AG10803 (cell line): Measurements from ENCODE around the gene TMCC1.

Source experiments
- DNase-seq: peaks from one replicate; pipeline ENCODE4 v3.0.0; 2010; ENCODE audit warnings: low read depth
- H3K4me3 ChIP-seq: 2 replicates; pipeline ENCODE4 v1.5.1; 2011; ENCODE audit warnings: mild to moderate bottlenecking, low read length, control low read depth
- CTCF ChIP-seq: conservative IDR thresholded peaks from 2 replicates; pipeline ENCODE4 v1.5.1; 2011; ENCODE audit warnings: mild to moderate bottlenecking, low read length, control low read depth, inconsistent platforms

The TMCC1 gene

DNA sequence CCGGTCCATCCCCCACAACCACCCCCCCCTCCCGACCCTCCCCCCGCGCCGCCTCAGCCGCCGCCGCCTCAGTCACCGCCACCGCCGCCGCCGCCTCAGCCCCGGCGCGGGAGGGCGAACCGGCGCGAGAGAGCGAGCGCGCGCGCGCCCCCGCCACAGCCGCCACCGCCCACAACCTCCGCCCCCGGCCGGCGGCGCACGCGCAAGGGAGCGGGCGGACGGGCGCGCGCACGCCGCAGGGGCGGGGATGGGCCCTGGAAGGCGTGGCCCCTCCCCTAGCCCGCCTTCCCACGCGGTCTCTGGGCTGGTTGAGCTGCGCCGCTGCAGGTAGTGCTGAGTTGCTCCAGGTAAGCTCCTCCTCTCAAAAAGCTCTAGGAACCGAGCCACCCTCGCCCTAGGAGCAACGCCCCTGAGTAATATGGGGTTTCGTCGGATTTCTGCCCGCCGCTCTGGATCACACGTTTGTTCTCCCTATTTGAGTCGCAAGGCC lies at the start of gene TMCC1:
Gene TMCC1, minus strand, starts transcription at position 131 of the 490 bp plus-strand sequence.
- no peak for TF ChIP-seq CTCF
- peak; percentile 74 for DNase-seq
- peak within 1 kb of the TSS; percentile 86 for H3K4me3 ChIP-seq

GRCh38 chr3:129943020-129943419 lies 49.5 kb upstream of the TMCC1 start:
- no peak overlapping the region for H3K4me3 ChIP-seq
- TF ChIP-seq CTCF, result no peak
- DNase-seq, result no peak

- no peak overlapping the region for H3K4me3 ChIP-seq
- DNase-seq, result peak; percentile 48
- TF ChIP-seq CTCF, result peak; percentile 78
Measured at GRCh38 chr3:129942296-129942695, 48.8 kb upstream of the TMCC1 start.

DNA sequence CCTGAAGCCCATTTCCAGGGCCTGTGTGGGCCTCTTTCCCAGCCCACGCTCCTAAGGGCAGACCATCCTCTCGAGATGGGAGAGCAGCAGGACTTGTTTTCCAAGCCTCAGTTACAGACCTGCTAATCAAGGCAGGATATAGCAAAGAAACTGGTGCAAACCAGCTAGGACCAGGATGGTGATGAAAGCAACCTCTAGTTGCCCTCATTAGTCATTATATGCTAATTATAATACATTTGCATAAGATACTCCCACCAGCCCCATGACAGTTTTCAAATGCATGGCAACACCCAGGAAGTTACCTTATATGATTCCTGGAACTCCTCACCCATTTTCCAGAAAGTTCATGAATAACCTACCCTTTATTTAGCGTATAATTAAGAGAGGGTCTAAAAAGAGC lies 46.6 kb upstream of the TMCC1 start:
- no peak for TF ChIP-seq CTCF

GRCh38 chr3:129938140-129938930 lies 44.8 kb upstream of the TMCC1 start:
- DNase-seq, result no peak
- no peak; the same call in 1 of the 2 replicates for TF ChIP-seq CTCF
- no peak overlapping the region for H3K4me3 ChIP-seq

More for the DNA sequence above, 46.6 kb upstream of the TMCC1 start:
- no peak for DNase-seq
- no peak overlapping the region for H3K4me3 ChIP-seq

DNA sequence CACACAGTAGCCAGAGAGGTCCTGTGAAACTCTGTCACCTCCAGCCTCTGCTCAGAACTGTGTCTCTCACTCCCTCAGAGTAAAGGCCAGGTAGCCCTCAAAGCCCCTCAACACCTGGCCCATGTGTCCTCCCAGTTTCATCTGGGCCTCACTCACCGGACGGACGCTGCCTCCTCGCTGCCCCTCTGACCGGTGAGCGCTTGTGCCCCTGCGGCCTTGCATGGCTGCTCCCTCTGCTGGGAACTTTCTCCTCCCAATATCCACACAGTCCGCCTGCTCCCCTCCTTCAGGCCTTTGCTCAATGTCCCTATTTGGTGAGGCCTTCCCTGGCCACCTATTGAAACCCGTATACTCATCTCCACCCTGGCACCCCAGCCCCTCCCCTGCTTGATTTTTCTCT lies 44.2 kb upstream of the TMCC1 start:
- no peak for TF ChIP-seq CTCF
- DNase-seq, result no peak
- no peak overlapping the region for H3K4me3 ChIP-seq

- peak overlapping the region; percentile 59 for H3K4me3 ChIP-seq
- TF ChIP-seq CTCF, result no peak
- peak; percentile 81 for DNase-seq
Measured at GRCh38 chr3:129936757-129937156, 43.2 kb upstream of the TMCC1 start.
